Fibroblast of lung (primary cell): ENCODE data around the gene TKT. TPM values are rescaled to one million over a fixed set of nuclear protein-coding genes. Genes with fewer than 3 reads are reported as not detected.

Source experiments
- DNase-seq, 2 donors: peaks; one replicate each; pipeline versions ENCODE4 v3.0.0 to v3.0.0-alpha.2; 2010; ENCODE audit warnings: low read depth in 2 of 2
- H2AFZ ChIP-seq: 2 replicates; pipeline ENCODE4 v1.5.1; 2012; ENCODE audit warnings: low read length, control low read depth, inconsistent platforms
- H3K27ac ChIP-seq: 2 replicates; pipeline ENCODE4 v1.5.1; 2011; ENCODE audit warnings: low read length, control low read depth; ENCODE audit not compliant: insufficient read depth
- H3K27me3 ChIP-seq: 2 replicates; pipeline ENCODE4 v1.5.1; 2011; ENCODE audit warnings: mild to moderate bottlenecking, low read length; ENCODE audit not compliant: control insufficient read depth, insufficient read depth
- H3K36me3 ChIP-seq: 2 replicates; pipeline ENCODE4 v1.5.1; 2011; ENCODE audit warnings: low read length; ENCODE audit not compliant: control insufficient read depth, insufficient read depth
- H3K4me1 ChIP-seq: 2 replicates; pipeline ENCODE4 v1.5.1; 2011; ENCODE audit warnings: low read length; ENCODE audit not compliant: control insufficient read depth, insufficient read depth; ENCODE audit errors: extremely low read depth
- H3K4me2 ChIP-seq: 2 replicates; pipeline ENCODE4 v1.5.1; 2011; ENCODE audit warnings: low read length, control low read depth; ENCODE audit not compliant: insufficient read depth; ENCODE audit errors: extremely low read depth
- H3K4me3 ChIP-seq, 4 experiments: fragments of 200-600 bp in 1 of 4; sonication (generic) in 1 of 4; replicated peaks in 1 of 4; 2 replicates each; pipeline ENCODE4 v1.5.1; 2011 to 2016; ENCODE audit warnings: low read length in 4 of 4, low read depth in 3 of 4, mild to moderate bottlenecking in 3 of 4, control low read depth in 2 of 4, inconsistent platforms in 1 of 4, mixed read lengths in 1 of 4; ENCODE audit not compliant: insufficient read depth in 1 of 4; ENCODE audit errors: control extremely low read depth in 1 of 4
- H3K79me2 ChIP-seq: 2 replicates; pipeline ENCODE4 v1.5.1; 2012; ENCODE audit warnings: mild to moderate bottlenecking, low read length, inconsistent platforms; ENCODE audit not compliant: control insufficient read depth, insufficient read depth
- H3K9ac ChIP-seq: 2 replicates; pipeline ENCODE4 v1.5.1; 2011; ENCODE audit warnings: mild to moderate bottlenecking, low read length, control low read depth; ENCODE audit not compliant: insufficient read depth
- H3K9me3 ChIP-seq: 2 replicates; pipeline ENCODE4 v1.5.1; 2012; ENCODE audit warnings: low read depth, low read length; ENCODE audit not compliant: control insufficient read depth, insufficient read depth
- H4K20me1 ChIP-seq: 2 replicates; pipeline ENCODE4 v1.5.1; 2011; ENCODE audit warnings: low read length; ENCODE audit not compliant: control insufficient read depth, insufficient read depth; ENCODE audit errors: extremely low read depth
- EZH2 ChIP-seq: IDR thresholded peaks from 2 replicates; pipeline ENCODE4 v1.5.1; 2012; ENCODE audit warnings: low read length, control low read depth, mild to moderate bottlenecking; ENCODE audit errors: missing control alignments
- polyA plus RNA-seq, 2 donors: library from polyadenylated mRNA; depleted of rRNA in 1 of 2; stranded (reverse) in 1 of 2; unstranded in 1 of 2; fragments of >200 nt; gene quantifications; 2 replicates each; pipeline ENCODE4 v1.2.1, GENCODE V29; 2011 to 2012; ENCODE audit warnings: missing spikeins in 1 of 2
- total RNA-seq: library from RNA; depleted of rRNA; stranded (reverse); fragments of >200 nt; gene quantifications from 2 replicates; pipeline ENCODE4 v1.2.1, GENCODE V29; 2014
- TF ChIP-seq, protein P1 (sequence below), 2 donors: IDR thresholded peaks in 1 of 2; conservative IDR thresholded peaks in 1 of 2; 1 replicate in 1 of 2; 2 replicates in 1 of 2; pipeline ENCODE4 v1.5.1; 2011 to 2012; ENCODE audit warnings: low read length in 2 of 2, control low read depth in 1 of 2, inconsistent platforms in 1 of 2, low read depth in 1 of 2, mild to moderate bottlenecking in 1 of 2

Gene TKT
- total and polyA plus RNA-seq, 2 donors (not counting 1 experiment from before 2014, with no cell fraction given) = 163 to 810 TPM

DNA sequence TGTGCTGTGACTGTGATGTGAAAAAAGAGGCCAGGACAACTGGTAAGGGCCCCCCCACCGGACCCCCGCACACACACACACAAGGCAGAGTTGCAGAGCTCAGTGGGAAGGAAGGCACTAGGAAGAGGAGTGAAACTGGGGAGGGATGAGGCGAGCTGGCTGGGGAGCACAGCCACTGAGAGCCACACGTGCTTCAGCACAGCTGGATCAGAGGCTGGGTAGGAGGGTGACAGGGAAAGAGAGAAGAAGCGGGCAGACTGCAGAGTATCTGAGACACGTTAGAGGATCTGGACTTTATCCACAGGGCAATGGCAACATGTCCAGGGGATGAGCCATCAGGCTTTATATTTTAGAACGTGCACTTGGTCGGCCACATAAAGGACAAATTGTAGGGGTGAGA, 38.0 kb upstream of the TKT start:
- H3K9ac ChIP-seq = no peak overlapping the region
- H3K9me3 ChIP-seq = no peaks in the 10 kb centered on the region
- no peaks in the 10 kb centered on the region for H3K4me1 ChIP-seq
- H3K27ac ChIP-seq = no peak overlapping the region
- H3K27me3 ChIP-seq = no peaks in the 10 kb centered on the region
- H3K36me3 ChIP-seq = peaks cover 5% of the 10 kb centered on the region
- no peak for TF ChIP-seq EZH2
- TF ChIP-seq, protein P1, sequence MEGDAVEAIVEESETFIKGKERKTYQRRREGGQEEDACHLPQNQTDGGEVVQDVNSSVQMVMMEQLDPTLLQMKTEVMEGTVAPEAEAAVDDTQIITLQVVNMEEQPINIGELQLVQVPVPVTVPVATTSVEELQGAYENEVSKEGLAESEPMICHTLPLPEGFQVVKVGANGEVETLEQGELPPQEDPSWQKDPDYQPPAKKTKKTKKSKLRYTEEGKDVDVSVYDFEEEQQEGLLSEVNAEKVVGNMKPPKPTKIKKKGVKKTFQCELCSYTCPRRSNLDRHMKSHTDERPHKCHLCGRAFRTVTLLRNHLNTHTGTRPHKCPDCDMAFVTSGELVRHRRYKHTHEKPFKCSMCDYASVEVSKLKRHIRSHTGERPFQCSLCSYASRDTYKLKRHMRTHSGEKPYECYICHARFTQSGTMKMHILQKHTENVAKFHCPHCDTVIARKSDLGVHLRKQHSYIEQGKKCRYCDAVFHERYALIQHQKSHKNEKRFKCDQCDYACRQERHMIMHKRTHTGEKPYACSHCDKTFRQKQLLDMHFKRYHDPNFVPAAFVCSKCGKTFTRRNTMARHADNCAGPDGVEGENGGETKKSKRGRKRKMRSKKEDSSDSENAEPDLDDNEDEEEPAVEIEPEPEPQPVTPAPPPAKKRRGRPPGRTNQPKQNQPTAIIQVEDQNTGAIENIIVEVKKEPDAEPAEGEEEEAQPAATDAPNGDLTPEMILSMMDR (conservative IDR thresholded peaks at IDR 0.05 in 1 of 2, IDR thresholded peaks at IDR 0.05 in 1 of 2; ENCODE audit: low read depth in 1 of 2, low read length in 2 of 2) = no peak
- H3K4me2 ChIP-seq = no peak overlapping the region
- no peaks in the 10 kb centered on the region for H3K79me2 ChIP-seq
- H2AFZ ChIP-seq = no peak overlapping the region
- DNase-seq = no peak
- H4K20me1 ChIP-seq = no peaks in the 10 kb centered on the region
- no peak overlapping the region for H3K4me3 ChIP-seq

DNA sequence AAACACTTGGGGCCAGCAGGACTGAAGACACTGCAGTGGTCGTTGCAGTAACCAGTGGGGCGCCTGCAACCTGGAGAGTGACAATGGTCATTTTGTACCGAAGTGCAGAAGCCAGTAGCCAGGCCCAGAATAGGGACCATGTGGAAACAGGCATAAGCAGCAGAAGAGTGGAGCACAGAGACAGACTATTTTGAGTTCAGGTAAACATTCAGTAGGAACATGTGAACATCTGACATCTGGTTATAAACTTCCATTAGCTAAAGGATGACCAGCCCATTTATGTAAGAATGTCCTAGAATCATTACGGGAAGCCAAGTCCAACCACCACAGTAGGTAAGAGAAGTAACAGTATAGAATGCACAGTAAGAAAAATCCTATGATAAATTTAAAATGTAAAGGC, 32.4 kb upstream of the TKT start:
- DNase-seq = no peak
- Histone ChIP-seq H3K4me3 (no peak overlapping the region), H3K9me3 (no peaks in the 10 kb centered on the region), H4K20me1 (no peaks in the 10 kb centered on the region), H3K9ac (no peak overlapping the region), H3K36me3 (peaks cover 9% of the 10 kb centered on the region), H2AFZ (no peak overlapping the region), H3K4me1 (no peaks in the 10 kb centered on the region), H3K27me3 (no peaks in the 10 kb centered on the region), H3K4me2 (no peak overlapping the region), H3K79me2 (no peaks in the 10 kb centered on the region), H3K27ac (no peak overlapping the region)
- no peak for TF ChIP-seq EZH2
- TF ChIP-seq, protein P1 (conservative IDR thresholded peaks at IDR 0.05 in 1 of 2, IDR thresholded peaks at IDR 0.05 in 1 of 2; ENCODE audit: low read depth in 1 of 2, low read length in 2 of 2) = no peak

DNA sequence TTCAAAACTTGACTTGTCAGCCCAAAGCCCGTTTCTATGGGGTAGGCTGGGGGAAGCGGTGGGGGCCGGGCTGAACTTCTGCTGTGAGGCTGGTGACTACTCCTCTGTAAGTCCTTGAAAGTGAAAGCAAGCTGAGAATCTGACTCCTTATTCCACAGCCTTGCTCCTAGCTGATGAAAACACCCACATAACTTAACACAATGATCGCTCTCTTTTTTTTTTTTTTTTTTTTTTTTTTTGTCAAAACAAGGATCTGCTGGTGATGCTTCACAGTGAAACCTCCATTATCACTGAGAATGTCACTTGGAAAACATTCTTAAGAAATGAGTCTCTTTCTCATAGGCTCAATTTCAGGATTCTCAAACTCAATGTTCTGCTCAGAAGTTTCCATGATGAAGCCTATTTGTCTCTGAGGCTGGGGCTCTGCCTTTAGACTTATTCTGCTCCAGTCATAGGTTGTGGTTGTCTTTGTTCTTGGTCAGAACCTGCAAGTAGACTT, 31.4 kb upstream of the TKT start:
- Histone ChIP-seq H3K4me1 (no peaks in the 10 kb centered on the region), H4K20me1 (no peaks in the 10 kb centered on the region), H3K4me2 (no peak overlapping the region), H3K9me3 (no peaks in the 10 kb centered on the region), H2AFZ (no peak overlapping the region), H3K36me3 (peaks cover 6% of the 10 kb centered on the region), H3K27ac (no peak overlapping the region), H3K27me3 (no peaks in the 10 kb centered on the region), H3K9ac (no peak overlapping the region), H3K4me3 (no peak overlapping the region), H3K79me2 (no peaks in the 10 kb centered on the region)
- peak; percentile 18 to 73 for DNase-seq
- no peak for TF ChIP-seq EZH2
- TF ChIP-seq, protein P1 (conservative IDR thresholded peaks at IDR 0.05 in 1 of 2, IDR thresholded peaks at IDR 0.05 in 1 of 2; ENCODE audit: low read depth in 1 of 2, low read length in 2 of 2) = no peak
